ENCODE results near the gene WDR45.

WDR45 gene

GRCh38 chrX:49082271-49082871 lies 2.7 kb upstream of the WDR45 start:
- no peaks in the 10 kb centered on the region for H3K9me2 ChIP-seq (replicated peaks; ENCODE audit: low read depth, low read length)

GRCh38 chrX:49077941-49078340 lies 1.7 kb downstream of the WDR45 start:
- Histone ChIP-seq H3K4me3 (ENCODE audit: low read length, poor library complexity, severe bottlenecking) (no peak overlapping the region), H3K27me3 (ENCODE audit: insufficient read depth, low read length, poor library complexity, severe bottlenecking) (no peaks in the 10 kb centered on the region), H4K20me1 (ENCODE audit: insufficient read depth, low read length, poor library complexity, severe bottlenecking) (no peaks in the 10 kb centered on the region), H3K36me3 (ENCODE audit: insufficient read depth, low read length) (no peaks in the 10 kb centered on the region), H3K4me2 (ENCODE audit: low read depth, low read length, poor library complexity, severe bottlenecking) (no peak overlapping the region), H3F3A (ENCODE audit: low read depth) (no peaks in the 10 kb centered on the region), H2AFZ (ENCODE audit: low read length) (no peak overlapping the region), H3K79me2 (ENCODE audit: insufficient read depth, low read length) (peaks cover 8% of the 10 kb centered on the region; the same call in 1 of the 2 replicates), H3K9ac (ENCODE audit: low read depth, low read length, poor library complexity, severe bottlenecking) (no peak overlapping the region), H3K9me2 (replicated peaks; ENCODE audit: low read depth, low read length) (no peaks in the 10 kb centered on the region), H3K4me1 (ENCODE audit: insufficient read depth, low read length, poor library complexity, severe bottlenecking) (peaks cover 2% of the 10 kb centered on the region), H3K9me3 (ENCODE audit: insufficient read depth, low read depth, low read length) (no peaks in the 10 kb centered on the region)
- TF ChIP-seq, protein P1, sequence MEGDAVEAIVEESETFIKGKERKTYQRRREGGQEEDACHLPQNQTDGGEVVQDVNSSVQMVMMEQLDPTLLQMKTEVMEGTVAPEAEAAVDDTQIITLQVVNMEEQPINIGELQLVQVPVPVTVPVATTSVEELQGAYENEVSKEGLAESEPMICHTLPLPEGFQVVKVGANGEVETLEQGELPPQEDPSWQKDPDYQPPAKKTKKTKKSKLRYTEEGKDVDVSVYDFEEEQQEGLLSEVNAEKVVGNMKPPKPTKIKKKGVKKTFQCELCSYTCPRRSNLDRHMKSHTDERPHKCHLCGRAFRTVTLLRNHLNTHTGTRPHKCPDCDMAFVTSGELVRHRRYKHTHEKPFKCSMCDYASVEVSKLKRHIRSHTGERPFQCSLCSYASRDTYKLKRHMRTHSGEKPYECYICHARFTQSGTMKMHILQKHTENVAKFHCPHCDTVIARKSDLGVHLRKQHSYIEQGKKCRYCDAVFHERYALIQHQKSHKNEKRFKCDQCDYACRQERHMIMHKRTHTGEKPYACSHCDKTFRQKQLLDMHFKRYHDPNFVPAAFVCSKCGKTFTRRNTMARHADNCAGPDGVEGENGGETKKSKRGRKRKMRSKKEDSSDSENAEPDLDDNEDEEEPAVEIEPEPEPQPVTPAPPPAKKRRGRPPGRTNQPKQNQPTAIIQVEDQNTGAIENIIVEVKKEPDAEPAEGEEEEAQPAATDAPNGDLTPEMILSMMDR (conservative IDR thresholded peaks at IDR 0.05; ENCODE audit: low read length), result no peak
- no peak for TF ChIP-seq EZH2phosphoT487 (IDR thresholded peaks at IDR 0.05; ENCODE audit: borderline replicate concordance)

More at GRCh38 chrX:49082271-49082871, 2.7 kb upstream of the WDR45 start:
- TF ChIP-seq, protein P1 (conservative IDR thresholded peaks at IDR 0.05; ENCODE audit: low read length), result no peak
- TF ChIP-seq EZH2phosphoT487 (IDR thresholded peaks at IDR 0.05; ENCODE audit: borderline replicate concordance), result no peak
- Histone ChIP-seq H3K36me3 (ENCODE audit: insufficient read depth, low read length) (no peaks in the 10 kb centered on the region), H3K9me3 (ENCODE audit: insufficient read depth, low read depth, low read length) (no peaks in the 10 kb centered on the region), H3F3A (ENCODE audit: low read depth) (no peaks in the 10 kb centered on the region), H3K4me2 (ENCODE audit: low read depth, low read length, poor library complexity, severe bottlenecking) (no peak overlapping the region), H3K4me1 (ENCODE audit: insufficient read depth, low read length, poor library complexity, severe bottlenecking) (no peaks in the 10 kb centered on the region), H3K4me3 (ENCODE audit: low read length, poor library complexity, severe bottlenecking) (no peak overlapping the region), H3K79me2 (ENCODE audit: insufficient read depth, low read length) (no peaks in the 10 kb centered on the region), H3K27me3 (ENCODE audit: insufficient read depth, low read length, poor library complexity, severe bottlenecking) (no peaks in the 10 kb centered on the region), H3K9ac (ENCODE audit: low read depth, low read length, poor library complexity, severe bottlenecking) (no peak overlapping the region), H2AFZ (ENCODE audit: low read length) (no peak overlapping the region), H4K20me1 (ENCODE audit: insufficient read depth, low read length, poor library complexity, severe bottlenecking) (no peaks in the 10 kb centered on the region)

- H3K27me3 ChIP-seq (ENCODE audit: insufficient read depth, low read length, poor library complexity, severe bottlenecking), result no peaks in the 10 kb centered on the region
- no peaks in the 10 kb centered on the region for H3K9me2 ChIP-seq (replicated peaks; ENCODE audit: low read depth, low read length)
- H3F3A ChIP-seq (ENCODE audit: low read depth), result no peaks in the 10 kb centered on the region
- no peak overlapping the region for H2AFZ ChIP-seq (ENCODE audit: low read length)
- no peaks in the 10 kb centered on the region for H3K36me3 ChIP-seq (ENCODE audit: insufficient read depth, low read length)
- peaks cover 2% of the 10 kb centered on the region for H3K4me1 ChIP-seq (ENCODE audit: insufficient read depth, low read length, poor library complexity, severe bottlenecking)
- peaks cover 12% of the 10 kb centered on the region; the same call in 1 of the 2 replicates for H3K79me2 ChIP-seq (ENCODE audit: insufficient read depth, low read length)
- no peak overlapping the region for H3K4me3 ChIP-seq (ENCODE audit: low read length, poor library complexity, severe bottlenecking)
- no peak overlapping the region for H3K4me2 ChIP-seq (ENCODE audit: low read depth, low read length, poor library complexity, severe bottlenecking)
- TF ChIP-seq, protein P1 (conservative IDR thresholded peaks at IDR 0.05; ENCODE audit: low read length), result no peak
- no peak for TF ChIP-seq EZH2phosphoT487 (IDR thresholded peaks at IDR 0.05; ENCODE audit: borderline replicate concordance)
- no peaks in the 10 kb centered on the region for H4K20me1 ChIP-seq (ENCODE audit: insufficient read depth, low read length, poor library complexity, severe bottlenecking)
- H3K9ac ChIP-seq (ENCODE audit: low read depth, low read length, poor library complexity, severe bottlenecking), result no peak overlapping the region
- no peaks in the 10 kb centered on the region for H3K9me3 ChIP-seq (ENCODE audit: insufficient read depth, low read depth, low read length)
These were observed 4.3 kb downstream of the WDR45 start for GRCh38 chrX:49075347-49075746.
